Endometrial microvascular endothelial cells (primary cell): Measurements from ENCODE around the gene RYR3. TPM values are rescaled to one million over a fixed set of nuclear protein-coding genes. Genes with fewer than 3 reads are reported as not detected.

Experiments
- in situ Hi-C: cut with HindIII; loops from 2 replicates; pipeline ENCODE4 v1.10.0; 2017; ENCODE audit warnings: low sequenced_read_pairs, low pct_unique_long_range_greater_than_20kb; ENCODE audit errors: inconsistent ontology term
- total RNA-seq: library from RNA; depleted of rRNA; stranded (reverse); fragments of >200 nt; gene quantifications from one replicate; pipeline ENCODE4 v1.2.3, GENCODE V29; 2015; ENCODE audit errors: inconsistent ontology term

Gene RYR3
- total RNA-seq, 1 donor from 2014 or later, result not detected

DNA sequence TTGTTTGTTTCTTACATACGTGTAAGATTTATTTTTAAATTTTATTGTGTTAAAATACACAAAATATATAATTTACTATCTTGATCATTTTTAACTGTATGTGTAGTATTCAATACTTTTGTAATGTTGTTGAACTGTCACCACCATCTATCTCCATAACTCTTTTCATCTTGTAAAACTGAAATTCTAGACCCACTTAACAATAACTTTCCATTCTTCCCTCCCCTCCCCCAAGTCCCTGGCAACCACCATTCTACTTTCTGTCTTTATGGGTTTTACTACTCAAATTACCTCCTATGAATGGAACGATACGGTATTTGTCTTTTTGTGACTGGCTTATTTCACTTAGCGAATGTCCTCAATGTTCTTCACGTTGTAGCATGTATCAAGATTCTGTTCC is 395.4 kb downstream of the RYR3 start:
- in situ Hi-C loops, result loop anchor here (25.0 kb wide), 1 partner anchor 131 kb away; no protein-coding TSS in a partner anchor

DNA sequence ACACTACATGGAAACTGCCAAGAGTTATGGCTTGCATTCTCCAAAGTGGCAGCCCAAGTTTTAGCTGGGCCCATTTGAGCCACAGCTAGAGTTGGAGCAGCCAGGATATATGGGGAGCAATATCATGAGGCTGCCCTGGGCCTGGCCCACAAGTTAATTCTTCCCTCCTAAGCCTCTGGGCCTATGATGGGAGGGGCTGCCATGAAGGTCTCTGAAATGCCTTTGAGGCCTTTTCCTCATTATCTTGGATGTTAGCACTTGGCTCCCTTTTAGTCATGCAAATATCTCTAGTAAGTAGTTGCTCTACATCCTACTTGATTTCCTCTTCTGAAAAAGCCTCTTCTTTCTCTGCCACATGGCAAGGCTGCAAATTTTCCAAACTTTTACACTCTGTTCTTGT is 400.0 kb downstream of the RYR3 start:
- in situ Hi-C loops, result loop anchor here (25.0 kb wide), 1 partner anchor 127 kb away; no protein-coding TSS in a partner anchor

DNA sequence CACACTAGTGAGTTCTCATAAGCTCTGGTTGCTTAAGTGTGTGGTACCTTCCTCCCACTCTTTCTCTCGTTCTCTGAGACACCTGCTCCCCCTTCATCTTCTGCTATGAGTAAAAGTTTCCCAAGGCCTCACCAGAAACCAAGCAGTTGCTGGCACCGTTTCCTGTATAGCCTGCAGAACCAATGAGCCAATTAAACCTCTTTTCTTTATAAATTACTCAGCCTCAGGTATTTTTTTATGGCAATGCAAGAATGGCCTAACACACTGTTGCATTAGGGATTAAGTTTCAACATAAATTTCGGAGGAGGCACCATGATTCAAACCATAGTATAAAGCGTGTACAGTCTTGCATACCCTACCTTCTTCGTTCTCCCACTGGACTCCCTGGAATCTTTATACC is 405.3 kb downstream of the RYR3 start:
- in situ Hi-C loops, result loop anchor here (25.0 kb wide), 1 partner anchor 121 kb away; no protein-coding TSS in a partner anchor

DNA sequence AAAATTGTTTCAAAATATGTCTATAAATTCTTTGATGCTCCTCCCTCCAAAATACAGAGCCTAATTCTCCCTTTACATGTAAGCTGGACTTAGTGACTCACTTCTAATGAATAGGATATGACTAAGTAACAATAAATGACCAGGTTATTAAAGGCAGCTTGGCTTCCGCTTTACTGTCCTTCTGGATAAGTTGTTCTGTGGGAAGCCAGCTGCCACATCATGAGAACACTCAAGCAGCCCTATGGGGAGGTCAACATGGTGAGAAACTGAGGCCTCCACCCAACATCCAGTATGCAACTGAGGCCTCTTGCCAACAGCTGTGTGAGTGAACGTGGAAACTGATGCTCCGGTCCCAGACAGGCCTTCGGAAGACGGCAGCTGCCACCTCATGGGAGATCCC is 410.2 kb downstream of the RYR3 start:
- in situ Hi-C loops, result loop anchor here (25.0 kb wide), 1 partner anchor 116 kb away; no protein-coding TSS in a partner anchor

DNA sequence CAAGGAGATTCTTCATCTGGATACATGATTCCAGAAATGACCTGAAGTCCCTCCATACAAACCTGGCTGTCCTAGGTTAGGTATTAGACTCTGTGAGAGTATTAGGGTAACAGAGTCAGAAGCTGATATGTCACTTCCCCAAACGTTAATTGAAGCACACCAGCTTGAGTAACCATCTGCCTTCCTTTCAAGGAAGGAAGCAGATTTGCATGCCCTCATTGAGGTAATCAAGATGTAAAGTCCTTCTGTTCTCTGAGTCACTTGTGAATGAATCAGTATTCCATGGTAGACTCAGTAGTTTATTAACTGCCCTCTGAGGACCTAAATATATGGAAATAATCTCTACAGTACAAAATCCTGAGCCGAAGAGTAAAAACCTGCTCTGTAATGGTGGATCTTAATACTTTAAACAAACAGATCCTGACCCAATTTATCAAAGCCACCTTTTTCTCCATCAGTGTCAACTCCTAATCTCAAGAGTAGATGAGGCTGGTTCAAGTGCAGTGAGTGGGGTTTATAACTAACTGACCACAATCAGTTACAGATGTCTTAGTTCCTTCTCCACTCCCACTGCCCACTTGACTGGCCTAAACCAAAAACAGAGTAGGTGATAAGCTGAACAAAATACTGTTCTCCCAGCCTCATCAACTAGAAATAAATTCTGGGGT is 411.4 kb downstream of the RYR3 start:
- in situ Hi-C loops, result loop anchor here (25.0 kb wide), 1 partner anchor 115 kb away; no protein-coding TSS in a partner anchor

DNA sequence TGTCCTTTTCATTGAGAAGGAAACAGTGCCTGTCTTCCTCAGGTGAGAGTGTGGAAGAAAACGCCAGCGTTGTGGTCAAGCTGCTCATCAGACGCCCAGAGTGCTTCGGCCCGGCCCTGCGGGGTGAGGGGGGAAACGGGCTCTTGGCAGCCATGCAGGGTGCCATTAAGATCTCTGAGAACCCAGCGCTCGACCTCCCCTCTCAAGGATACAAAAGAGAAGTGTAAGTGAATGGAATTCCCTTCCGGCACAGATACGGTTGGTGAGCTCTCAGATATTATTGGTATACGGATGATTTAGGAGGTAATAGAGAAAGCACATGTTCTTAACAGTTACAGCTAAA is 411.9 kb downstream of the RYR3 start:
- in situ Hi-C loops, result loop anchor here (25.0 kb wide), 1 partner anchor 115 kb away; no protein-coding TSS in a partner anchor

DNA sequence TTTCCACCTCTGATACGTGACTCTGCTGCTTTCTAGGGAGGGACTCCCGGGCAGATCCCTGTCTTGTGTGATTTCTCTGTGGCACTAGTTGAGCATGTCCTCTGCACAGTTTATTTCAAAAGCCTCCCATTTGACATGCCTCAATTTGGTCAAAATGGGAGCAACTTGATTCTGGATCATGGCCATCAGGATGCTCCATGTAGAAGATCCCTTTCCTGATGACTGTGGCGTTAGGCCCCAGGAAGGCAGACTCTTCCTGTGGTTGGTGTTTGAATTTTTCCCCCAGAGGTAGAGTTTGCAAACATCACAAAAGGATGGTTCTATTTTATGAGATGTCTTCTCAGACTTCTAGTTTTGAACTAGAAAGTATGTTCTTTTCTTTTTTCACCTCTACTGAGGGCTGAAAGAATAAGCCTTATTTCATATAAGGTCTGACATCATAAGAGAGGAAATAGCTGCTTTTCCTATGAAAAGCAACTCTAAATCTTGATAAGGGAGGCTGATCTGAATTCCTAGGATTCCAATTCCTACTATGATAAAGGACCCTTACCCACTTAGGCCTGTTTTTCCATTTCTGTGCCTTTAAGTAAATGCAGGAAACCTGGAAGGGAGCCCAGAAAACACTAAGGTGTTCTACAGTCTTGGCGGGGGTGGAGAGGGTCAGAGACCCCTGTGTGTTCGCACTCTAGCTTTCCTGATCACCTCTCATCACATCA is 413.7 kb downstream of the RYR3 start:
- in situ Hi-C loops, result loop anchor here (25.0 kb wide), 1 partner anchor 113 kb away; no protein-coding TSS in a partner anchor

DNA sequence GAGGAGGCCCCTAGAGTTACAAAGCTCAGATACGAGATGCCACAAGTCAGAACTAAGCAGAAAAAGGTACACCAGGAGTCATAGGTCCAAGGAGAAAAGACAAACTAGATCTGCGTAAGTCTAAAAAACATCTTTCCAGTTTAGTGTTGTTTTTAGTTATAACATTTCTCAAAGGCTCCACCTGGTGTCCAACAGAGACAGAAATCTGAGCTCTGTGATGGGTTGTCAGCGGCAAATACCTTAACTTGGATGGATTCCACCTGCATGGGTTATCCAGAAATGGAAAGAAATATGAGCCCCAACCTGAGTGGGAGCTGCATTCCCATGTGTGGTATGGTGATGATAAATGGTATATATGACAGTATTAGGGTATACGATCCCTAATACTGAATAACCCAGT is 418.9 kb downstream of the RYR3 start:
- in situ Hi-C loops, result no loop called here

DNA sequence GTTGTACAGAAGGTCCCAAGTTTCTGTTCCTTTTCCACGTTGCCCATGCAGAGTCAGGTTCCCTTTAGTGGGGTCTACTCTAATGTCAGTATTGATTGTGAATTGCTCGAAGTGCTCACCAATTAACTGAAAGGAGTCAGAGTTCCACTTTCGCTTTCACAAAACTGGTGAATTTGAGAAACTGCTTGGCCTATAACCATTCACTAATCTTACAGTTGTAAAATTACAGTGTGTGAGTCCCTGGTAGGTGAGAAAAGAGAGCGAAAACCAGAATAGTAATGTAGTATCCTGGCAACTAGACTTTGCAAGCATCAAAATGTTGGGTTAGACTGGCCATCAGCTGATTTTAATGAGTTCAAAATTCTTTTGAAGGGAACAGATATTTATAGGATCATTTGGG is 420.0 kb downstream of the RYR3 start:
- in situ Hi-C loops, result no loop called here

DNA sequence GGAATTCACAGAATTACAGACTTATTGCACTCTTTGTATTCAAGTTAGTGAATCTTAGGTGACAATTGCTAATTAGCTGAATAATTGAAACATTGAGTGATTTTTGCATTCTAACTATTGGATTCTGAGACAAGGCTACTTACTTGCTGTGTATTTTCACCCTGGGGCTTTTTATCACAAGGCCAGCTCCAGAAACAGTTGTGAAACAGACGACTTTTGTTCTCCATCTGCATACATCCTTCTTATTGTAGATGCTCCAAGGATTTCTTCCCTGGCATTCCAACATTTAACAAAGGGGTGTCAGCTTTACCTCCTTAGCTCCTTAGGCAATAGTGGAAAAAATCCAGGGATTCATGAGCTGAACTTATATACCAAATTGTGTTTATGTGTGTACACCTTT is 424.4 kb downstream of the RYR3 start:
- in situ Hi-C loops, result no loop called here

DNA sequence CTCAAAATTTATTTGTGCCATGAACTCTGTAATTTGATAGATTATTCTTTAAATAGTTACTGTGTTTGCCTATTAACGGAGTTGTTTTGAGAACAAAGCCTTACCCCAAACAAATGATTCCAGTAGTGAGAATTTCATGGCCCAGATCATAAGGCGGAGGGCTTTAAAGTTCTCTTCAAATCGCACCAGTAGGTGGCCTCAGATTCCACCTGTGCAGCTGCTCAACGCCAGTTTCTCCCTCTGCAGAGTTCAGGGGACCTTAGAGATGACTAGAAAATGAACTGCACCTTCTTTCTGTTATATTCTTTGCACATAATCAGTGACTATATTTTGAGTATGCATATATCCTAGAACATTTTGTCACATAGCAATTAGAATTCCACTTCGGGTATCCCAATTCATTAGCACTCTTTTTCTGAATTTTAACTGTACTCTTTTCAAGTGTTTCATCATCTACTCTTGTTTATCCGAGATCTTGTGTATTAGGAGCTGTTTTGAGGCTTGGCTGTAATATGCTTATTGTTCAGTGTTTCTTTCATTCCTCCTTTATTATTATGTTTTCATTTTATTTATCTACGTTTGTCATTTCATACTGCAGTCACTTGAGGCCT is 425.0 kb downstream of the RYR3 start:
- in situ Hi-C loops, result no loop called here

DNA sequence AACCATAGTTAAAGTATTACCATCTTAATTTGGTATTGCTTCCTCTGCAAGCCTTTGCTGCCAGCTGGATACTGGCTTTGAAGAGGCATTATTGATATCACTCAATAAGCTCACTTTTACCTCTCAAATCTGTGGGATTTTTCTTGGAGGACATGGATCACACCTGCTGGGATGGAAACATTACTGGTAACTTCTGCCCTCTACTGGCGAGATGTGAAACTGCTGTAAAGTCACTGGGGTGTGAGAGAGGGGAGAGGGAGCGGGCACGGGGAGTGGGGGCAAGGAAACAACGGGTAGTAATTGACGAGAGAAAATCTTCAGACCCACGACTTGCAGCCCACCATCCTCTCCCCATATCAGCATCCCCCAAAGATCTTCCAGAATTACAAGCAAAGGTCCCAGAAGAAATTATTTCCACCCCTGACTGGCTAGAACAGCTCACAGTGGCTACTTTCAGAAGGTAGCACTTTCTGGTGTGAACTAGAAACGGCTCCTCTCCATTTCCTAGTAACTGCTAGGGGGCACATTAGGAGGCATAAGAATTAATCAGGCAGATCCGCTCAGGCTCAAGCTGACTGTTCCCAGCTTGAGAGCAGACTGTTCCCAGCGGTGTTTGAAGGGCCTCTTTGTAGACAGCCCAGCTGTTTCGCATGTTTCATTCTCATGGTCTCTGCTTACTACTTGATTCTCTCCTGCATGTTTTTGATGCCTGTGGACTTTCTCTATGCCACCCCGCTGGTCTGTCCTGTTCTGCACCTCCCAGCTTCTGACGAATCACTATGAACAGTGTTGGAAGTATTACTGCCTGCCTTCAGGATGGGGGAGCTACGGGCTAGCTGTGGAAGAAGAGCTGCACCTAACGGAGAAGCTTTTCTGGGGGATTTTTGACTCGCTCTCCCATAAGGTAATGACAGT is 427.2 kb downstream of the RYR3 start:
- in situ Hi-C loops, result no loop called here

DNA sequence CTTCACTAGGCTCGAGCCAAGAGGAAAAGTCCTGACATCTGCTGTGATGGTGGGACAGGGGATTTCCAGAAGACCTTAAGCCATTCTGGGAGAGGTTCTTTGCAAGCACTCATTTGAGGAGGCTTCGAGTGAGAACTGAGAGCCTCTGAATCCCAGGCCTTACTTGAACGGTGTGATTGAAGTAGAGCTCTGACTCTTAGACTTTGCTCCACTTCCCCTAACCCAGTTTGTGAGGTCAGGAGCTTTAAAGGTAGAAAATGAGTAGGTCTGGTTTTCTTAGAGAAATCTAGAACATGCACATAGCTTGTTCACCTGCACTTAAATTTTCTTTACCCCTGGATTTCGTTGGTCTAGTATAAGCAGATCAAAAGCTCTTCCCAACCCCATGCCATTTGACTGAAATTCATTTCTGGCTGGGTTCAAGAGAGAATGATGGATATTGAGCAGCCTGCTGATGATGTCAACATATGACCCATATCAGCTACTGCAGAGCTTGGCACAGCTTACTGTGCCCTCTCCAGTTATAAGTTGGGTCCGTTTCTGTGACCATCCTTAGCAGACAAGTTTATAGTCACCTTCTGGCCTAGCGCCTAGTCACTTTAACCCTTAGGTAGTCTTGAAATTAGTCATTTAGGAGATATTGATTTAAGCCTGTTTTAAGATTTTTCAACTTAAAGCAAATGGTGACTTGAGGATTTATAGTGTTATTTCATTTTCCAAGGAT is 428.3 kb downstream of the RYR3 start:
- in situ Hi-C loops, result no loop called here

DNA sequence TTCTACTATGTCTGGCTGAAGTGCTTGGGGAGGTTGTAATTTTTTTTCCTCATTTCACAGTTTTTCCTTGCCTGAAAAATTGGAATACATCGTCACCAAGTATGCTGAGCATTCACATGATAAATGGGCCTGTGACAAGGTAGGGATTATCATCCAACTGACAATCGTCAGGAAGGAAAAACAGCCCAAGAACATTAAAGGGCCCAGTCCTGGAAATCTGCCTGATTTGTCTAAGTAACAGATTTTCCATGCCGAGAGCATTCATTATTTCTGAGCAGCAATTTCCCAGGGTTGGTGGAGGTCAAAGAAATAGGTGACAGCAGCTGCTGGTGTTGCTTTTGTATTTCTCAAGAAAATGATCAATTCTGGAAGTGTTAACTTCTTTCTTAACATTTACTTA is 431.5 kb downstream of the RYR3 start:
- in situ Hi-C loops, result no loop called here

DNA sequence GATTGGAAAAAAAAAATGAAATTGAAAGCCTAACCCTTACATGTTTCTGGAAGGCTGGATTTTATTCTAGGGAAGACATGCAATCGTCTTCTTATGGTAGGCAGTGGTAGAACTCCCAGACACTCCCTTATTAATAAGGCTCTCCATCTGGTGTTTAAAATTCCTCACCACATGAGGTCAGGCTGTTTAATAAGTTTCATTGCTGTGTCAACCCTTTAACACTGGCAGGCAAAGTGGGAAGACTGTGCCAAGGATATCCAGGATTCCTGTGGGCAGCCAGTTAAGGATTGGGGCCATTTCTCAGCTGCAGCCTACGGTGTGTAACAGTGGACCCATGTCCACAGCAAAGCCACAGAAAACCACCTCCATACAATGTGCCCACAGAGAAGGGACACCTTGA is 432.0 kb downstream of the RYR3 start:
- in situ Hi-C loops, result no loop called here

DNA sequence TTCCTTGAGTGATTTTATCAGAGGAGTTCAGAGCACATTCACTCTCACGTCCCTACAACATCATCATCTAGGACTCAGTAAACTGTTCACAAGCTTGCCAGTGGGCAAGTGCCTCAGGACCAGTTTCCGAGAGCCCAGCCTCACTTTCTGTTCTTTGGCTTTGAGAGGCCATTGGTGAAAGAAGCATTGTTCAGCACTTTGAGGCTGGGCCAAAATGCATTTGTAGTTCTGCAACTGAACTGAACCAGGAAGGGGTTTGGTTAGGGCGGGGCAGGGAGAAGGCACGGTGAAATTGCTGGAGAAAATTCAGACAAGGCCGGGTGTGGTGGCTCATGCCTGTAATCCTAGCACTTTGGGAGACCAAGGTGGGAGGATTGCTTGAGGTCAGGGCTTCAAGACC is 435.4 kb downstream of the RYR3 start:
- in situ Hi-C loops, result no loop called here

DNA sequence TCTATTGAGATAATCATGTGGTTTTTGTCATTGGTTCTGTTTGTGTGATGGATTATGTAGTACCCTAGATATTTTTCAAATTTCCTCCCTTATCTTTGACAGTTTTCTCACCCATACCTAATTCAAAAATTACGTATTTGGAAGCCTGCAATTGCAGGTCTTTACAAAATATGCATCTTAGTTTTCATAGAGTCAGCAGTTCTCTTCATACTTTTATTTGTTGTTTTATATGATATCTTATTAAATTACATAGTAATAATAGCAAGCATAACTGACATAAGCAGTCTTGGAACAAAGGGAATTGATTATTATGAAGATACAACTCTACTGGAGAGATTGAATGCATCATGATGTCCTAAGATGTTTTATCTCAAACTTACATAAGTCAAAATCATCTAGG is 442.2 kb downstream of the RYR3 start:
- in situ Hi-C loops, result no loop called here

DNA sequence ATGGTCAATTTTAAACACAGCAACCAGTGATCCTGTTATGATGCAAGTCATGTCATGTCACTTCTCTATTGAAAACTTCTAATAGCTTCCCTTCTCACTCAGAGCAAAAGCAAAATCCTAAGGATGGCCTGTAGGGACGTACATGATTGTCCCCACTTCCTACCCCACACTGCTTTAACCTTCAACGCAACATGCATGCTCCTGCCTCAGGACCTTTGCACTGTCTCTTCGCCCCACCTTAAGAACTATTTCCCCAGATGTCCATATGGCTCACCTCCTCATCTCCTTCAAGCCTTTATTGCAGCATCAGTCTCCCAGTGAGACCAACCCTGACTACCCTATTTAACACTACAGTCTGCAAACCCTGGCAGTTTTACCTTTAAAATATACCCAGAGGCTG is 443.5 kb downstream of the RYR3 start:
- in situ Hi-C loops, result no loop called here
